ENCODE results near the gene SPATA33.

DNA sequence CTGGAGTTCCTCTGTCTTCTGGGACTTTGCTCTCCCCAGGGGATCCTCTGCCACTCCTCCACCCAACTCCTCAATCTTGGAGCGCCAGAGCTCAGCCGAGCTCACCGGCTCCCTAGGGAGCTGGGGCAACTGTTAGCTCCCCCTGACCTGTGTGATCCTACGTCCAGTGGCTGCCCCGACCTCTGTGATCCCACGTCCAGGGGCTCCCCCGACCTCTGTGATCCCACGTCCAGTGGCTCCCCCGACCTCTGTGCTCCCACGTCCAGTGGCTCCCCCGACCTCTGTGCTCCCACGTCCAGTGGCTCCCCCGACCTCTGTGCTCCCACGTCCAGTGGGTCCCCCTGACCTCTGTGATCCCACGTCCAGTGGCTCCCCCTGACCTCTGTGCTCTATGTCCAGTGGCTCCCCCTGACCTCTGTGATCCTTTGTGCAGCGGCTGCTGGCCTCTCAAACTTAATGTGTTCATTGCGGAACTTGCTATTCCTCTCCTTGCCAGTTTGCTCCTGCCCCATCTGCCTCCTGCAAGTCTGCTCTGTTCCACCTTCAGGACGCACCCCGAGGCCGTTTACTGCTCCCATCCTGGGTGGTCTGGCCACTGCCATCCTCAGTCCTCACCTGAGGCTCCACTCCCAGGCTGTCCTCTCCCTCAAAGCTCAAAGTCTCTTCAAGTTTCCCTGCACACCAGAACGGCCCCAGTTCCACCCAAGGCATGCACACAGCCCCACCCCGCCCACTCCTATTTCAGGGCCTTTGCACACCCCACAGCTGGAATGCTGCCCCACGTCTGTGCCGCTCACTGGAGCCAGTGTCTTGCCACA lies 60.3 kb downstream of the SPATA33 start:
- no peak for TF ChIP-seq CTCF (IDR thresholded peaks at IDR 0.05; ENCODE audit: low read depth, low read length)
- no peak for TF ChIP-seq POLR2A (IDR thresholded peaks at IDR 0.05; ENCODE audit: extremely low read depth, insufficient read length)
- TF ChIP-seq MYC (IDR thresholded peaks at IDR 0.05; ENCODE audit: low read depth, low read length), result no peak

All from NB4 (cell line).